WERI-Rb-1 (cell line): Measurements from ENCODE around the gene FOXL1.

ENCODE experiments used
- DNase-seq: peaks from one replicate; pipeline ENCODE4 v3.0.0-alpha.2; 2020
- H3K27ac ChIP-seq: fragments of 250-450 bp; sonication (Bioruptor Pico); 2 replicates; pipeline ENCODE4 v1.5.1; 2020; ENCODE audit warnings: mild to moderate bottlenecking, moderate library complexity
- H3K27me3 ChIP-seq: fragments of 250-450 bp; sonication (Bioruptor Pico); 2 replicates; pipeline ENCODE4 v1.5.1; 2021; ENCODE audit warnings: mild to moderate bottlenecking, low read depth, moderate library complexity; ENCODE audit not compliant: insufficient read depth, severe bottlenecking
- H3K36me3 ChIP-seq: fragments of 250-450 bp; sonication (Bioruptor Pico); 2 replicates; pipeline ENCODE4 v1.5.1; 2020; ENCODE audit warnings: mild to moderate bottlenecking, moderate library complexity
- H3K4me3 ChIP-seq: 2 replicates; pipeline ENCODE4 v1.5.1; 2011; ENCODE audit warnings: low read depth, mild to moderate bottlenecking, control low read depth, low read length
- H3K9me3 ChIP-seq: fragments of 250-450 bp; sonication (Bioruptor Pico); 2 replicates; pipeline ENCODE4 v1.5.1; 2021; ENCODE audit warnings: mild to moderate bottlenecking, moderate library complexity; ENCODE audit not compliant: severe bottlenecking
- TF ChIP-seq, protein P1 (sequence below): IDR thresholded peaks from 2 replicates; pipeline ENCODE4 v1.5.1; 2011; ENCODE audit warnings: low read depth, mild to moderate bottlenecking, control low read depth, inconsistent platforms, low read length

FOXL1 gene

DNA sequence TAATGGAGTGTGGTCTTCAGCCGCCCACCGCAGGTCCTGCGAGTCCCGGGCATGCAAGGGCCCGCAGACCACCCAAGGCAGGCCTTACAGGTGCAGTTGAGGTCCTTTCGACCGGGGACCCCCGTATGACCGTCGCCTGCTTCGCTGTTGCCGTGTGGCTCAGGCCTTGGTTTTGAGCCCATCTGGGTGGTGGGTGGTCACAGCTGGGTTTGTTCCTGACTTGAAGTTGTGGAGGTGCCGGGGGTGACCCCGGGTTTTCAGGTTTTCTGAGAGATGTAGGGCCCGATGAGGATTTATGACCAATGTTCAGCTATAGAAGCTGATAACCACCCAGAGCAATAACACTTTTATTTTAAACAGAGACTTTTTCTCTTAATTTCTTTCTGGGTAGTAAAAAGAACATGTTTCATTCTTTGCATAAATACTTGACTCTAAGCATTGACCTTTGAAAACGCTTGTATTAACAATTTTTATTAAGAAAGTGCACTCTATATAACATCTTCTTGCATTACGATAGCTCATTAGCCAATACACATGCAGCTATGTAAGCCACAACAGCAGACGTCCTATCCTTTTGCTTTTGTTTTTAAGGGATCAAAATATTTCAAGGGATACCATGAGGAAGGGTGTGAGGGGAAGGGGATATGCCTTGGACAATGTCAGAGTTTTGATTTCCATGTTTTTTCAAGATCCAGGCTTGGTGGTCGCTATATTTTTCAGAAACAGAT is 1.9 kb downstream of the FOXL1 start:
- H3K9me3 ChIP-seq, result no peaks in the 10 kb centered on the region
- no peaks in the 10 kb centered on the region for H3K36me3 ChIP-seq
- no peak overlapping the region for H3K4me3 ChIP-seq
- no peak overlapping the region for H3K27ac ChIP-seq
- H3K27me3 ChIP-seq, result no peaks in the 10 kb centered on the region
- TF ChIP-seq, protein P1, sequence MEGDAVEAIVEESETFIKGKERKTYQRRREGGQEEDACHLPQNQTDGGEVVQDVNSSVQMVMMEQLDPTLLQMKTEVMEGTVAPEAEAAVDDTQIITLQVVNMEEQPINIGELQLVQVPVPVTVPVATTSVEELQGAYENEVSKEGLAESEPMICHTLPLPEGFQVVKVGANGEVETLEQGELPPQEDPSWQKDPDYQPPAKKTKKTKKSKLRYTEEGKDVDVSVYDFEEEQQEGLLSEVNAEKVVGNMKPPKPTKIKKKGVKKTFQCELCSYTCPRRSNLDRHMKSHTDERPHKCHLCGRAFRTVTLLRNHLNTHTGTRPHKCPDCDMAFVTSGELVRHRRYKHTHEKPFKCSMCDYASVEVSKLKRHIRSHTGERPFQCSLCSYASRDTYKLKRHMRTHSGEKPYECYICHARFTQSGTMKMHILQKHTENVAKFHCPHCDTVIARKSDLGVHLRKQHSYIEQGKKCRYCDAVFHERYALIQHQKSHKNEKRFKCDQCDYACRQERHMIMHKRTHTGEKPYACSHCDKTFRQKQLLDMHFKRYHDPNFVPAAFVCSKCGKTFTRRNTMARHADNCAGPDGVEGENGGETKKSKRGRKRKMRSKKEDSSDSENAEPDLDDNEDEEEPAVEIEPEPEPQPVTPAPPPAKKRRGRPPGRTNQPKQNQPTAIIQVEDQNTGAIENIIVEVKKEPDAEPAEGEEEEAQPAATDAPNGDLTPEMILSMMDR, result no peak
- no peak for DNase-seq

DNA sequence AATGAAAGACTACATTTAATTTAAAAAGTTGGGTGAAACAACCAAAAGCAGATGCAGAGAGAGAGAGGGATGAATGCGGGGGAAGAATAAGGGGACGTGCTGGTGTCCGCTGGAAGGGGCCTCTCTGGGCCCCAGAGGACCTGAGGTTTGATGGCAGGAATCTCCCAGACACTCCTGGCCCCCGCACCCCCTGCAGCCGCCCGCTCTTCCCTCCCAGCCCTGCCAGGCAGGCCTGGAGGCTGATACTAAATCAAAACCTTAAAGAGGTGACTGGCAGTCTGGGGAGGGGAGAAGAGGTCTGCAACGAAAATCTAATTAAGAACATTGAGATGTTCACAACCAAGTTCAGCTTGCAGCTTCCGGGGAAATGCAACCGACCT is 2.4 kb downstream of the FOXL1 start:
- H3K27me3 ChIP-seq, result no peaks in the 10 kb centered on the region
- TF ChIP-seq, protein P1, result no peak
- H3K27ac ChIP-seq, result no peak overlapping the region
- H3K4me3 ChIP-seq, result no peak overlapping the region
- no peaks in the 10 kb centered on the region for H3K9me3 ChIP-seq
- DNase-seq, result no peak
- H3K36me3 ChIP-seq, result no peaks in the 10 kb centered on the region

DNA sequence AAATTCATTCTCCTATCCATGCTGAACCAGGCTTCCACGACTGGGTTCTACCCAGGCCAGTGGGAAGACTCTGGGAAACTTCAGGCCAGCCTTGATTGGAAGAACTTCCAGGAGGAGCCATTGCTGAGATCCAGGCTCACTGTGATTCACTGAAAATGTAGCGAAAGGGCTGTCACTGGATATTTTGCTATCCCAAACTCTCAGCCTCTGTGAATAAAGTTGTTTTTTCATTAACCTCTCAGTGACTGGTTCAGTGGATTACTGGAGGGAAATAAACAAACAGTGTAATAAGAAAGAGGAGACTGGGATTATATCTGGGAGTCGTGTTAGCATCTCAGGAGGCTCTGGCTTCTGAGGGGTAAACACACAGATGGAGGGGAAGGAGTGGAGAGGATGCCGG is 3.1 kb downstream of the FOXL1 start:
- H3K27ac ChIP-seq, result no peak overlapping the region
- no peaks in the 10 kb centered on the region for H3K36me3 ChIP-seq
- TF ChIP-seq, protein P1, result no peak
- no peaks in the 10 kb centered on the region for H3K27me3 ChIP-seq
- DNase-seq, result no peak
- no peaks in the 10 kb centered on the region for H3K9me3 ChIP-seq
- H3K4me3 ChIP-seq, result no peak overlapping the region

DNA sequence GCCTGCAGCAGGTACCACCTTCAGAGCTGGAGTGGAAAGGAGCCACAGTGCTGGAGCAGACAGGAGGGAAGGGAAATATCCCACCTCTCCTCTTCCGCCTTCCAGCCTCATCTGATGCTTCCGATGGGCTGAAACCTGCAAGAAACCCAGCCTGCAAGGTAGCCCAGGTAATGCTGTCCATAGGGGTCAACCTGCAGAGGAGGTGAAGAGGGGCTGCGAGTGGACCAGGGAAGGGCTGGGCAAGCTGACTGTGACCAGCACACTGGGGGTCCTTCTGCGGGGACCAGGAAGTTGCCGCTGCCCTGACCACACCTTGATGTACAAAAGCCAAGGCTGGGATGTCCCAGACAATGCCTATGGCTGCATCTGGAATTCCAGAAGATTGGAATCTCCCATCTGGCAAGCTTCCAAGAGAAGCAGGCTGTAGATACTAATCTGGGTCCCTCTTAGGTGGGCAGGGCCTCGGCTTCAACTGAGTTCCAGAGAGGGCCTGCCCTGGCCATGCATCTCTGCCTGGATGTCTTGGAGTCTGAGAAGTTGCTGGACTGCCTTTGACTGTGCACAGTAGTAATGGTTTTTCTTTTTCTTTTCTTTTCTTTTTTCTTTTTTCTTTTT is 5.8 kb downstream of the FOXL1 start:
- Histone ChIP-seq H3K4me3 (no peak overlapping the region), H3K27me3 (no peaks in the 10 kb centered on the region), H3K27ac (no peak overlapping the region), H3K9me3 (no peaks in the 10 kb centered on the region), H3K36me3 (no peaks in the 10 kb centered on the region)
- TF ChIP-seq, protein P1, result no peak
- DNase-seq, result no peak

DNA sequence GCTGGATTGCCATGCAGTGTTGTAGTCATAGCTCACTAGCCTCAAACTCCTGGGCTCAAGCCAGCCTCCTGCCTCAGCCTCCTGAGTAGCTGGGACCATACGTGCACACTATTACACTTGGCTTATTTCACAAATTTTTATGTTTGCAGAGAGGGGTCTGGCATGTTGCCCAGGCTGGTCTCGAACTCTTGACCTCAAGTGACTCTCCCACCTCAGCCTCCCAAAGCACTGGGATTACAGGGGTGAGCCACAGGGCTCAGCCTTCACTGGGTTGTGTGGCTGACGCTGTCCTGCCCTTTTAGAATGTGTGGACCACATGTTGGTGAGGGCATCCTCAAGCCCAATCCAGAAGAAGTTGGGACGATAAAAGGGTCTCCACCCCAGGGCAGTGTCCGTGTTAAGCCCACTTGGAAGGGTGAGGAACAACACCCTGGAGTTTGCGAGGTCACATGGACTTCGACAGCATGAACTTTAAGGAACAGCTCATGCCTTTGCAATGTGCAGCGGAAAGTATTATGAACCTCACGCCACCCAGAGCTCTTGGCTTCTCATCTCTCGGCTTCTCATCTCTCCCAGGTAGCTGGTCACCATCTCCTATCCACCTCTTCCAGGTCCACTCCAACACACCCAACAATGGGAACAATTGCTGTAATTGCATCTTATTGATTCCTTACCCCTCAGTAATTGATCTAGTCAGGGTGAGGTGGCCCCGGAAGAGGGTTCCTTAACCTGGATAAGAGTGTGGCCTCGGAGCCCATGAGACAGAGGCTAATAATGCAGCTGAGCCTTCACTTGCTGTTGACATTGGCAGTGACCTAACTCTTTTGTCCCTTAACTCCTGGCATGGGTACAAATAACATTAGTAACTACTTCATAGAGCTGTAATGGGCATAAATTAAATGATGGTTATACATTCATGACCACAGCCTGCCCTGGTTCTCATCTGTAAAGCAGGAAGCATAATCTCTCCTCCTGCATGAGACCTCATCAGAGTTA is 6.7 kb downstream of the FOXL1 start:
- no peak for DNase-seq
- H3K27ac ChIP-seq, result no peak overlapping the region

More for the DNA sequence above, 6.7 kb downstream of the FOXL1 start:
- H3K9me3 ChIP-seq, result no peaks in the 10 kb centered on the region
- H3K4me3 ChIP-seq, result no peak overlapping the region
- TF ChIP-seq, protein P1, result no peak
- H3K36me3 ChIP-seq, result no peaks in the 10 kb centered on the region
- H3K27me3 ChIP-seq, result no peaks in the 10 kb centered on the region
